Neural crest cell (in vitro differentiated cells): Measurements from ENCODE around the gene TMSB10. TPM values are rescaled to one million over a fixed set of nuclear protein-coding genes. Genes with fewer than 3 reads are reported as not detected.

ENCODE experiments used
- DNase-seq: peaks from one replicate; pipeline ENCODE4 v3.0.0; 2021; ENCODE audit warnings: low read depth, mixed read lengths, low spot score
- H3K27ac Mint-ChIP-seq: one replicate; pipeline ENCODE4 v1.8.0; 2021; ENCODE audit warnings: mild to moderate bottlenecking, mixed read lengths; ENCODE audit not compliant: unreplicated experiment
- H3K27me3 Mint-ChIP-seq: 2 replicates; pipeline ENCODE4 v1.8.0; 2021; ENCODE audit warnings: low read depth, mild to moderate bottlenecking, mixed read lengths
- H3K36me3 Mint-ChIP-seq: 2 replicates; pipeline ENCODE4 v1.8.0; 2021; ENCODE audit warnings: low read depth, mild to moderate bottlenecking, mixed read lengths
- H3K4me1 Mint-ChIP-seq: 2 replicates; pipeline ENCODE4 v1.8.0; 2021; ENCODE audit warnings: mixed read lengths
- H3K4me3 Mint-ChIP-seq: one replicate; pipeline ENCODE4 v1.8.0; 2021; ENCODE audit warnings: mild to moderate bottlenecking, mixed read lengths
- H3K9me3 Mint-ChIP-seq: 2 replicates; pipeline ENCODE4 v1.8.0; 2021; ENCODE audit warnings: mixed read lengths
- CTCF ChIP-seq: fragments of 200-600 bp; sonication (generic); conservative IDR thresholded peaks from 2 replicates; pipeline ENCODE4 v1.5.0; 2021; ENCODE audit warnings: antibody characterized with exemption, mild to moderate bottlenecking
- total RNA-seq: library from RNA; stranded (reverse); gene quantifications from 2 replicates; pipeline ENCODE4 v1.2.1, GENCODE V29; 2021

Gene TMSB10
- total RNA-seq, 1 donor from 2014 or later: 1,431 TPM

- TF ChIP-seq CTCF: no peak
- Mint-ChIP-seq H3K9me3 (no peaks in the 10 kb centered on the region), H3K4me3 (no peak overlapping the region), H3K36me3 (no peaks in the 10 kb centered on the region), H3K27me3 (peaks cover 56% of the 10 kb centered on the region), H3K27ac (no peak overlapping the region), H3K4me1 (peaks cover 26% of the 10 kb centered on the region)
- DNase-seq: no peak
These were observed 20.3 kb upstream of the TMSB10 start for GRCh38 chr2:84885111-84885510.

DNA sequence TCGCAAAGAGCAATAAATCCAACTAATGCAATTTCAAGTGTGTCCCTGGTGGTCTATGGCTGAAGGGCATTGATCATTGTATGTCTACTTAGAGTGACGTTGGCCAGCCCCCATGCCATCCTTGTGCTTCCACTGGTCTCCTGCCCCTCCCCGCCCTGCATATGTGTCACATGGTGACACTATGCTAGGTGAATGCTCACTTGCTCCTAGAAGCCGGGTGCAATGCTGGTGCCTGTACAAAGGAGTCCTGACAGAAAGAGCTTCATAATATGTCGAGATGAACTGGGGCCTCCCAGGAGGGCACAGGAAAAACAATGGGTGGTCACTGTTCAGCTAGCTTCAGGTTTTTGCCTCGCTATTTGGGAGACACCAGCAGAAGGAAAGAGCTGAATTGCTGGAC is 18.7 kb upstream of the TMSB10 start:
- Mint-ChIP-seq H3K36me3 (no peaks in the 10 kb centered on the region), H3K27ac (no peak overlapping the region), H3K9me3 (no peaks in the 10 kb centered on the region), H3K27me3 (peaks cover 40% of the 10 kb centered on the region), H3K4me3 (no peak overlapping the region), H3K4me1 (peaks cover 13% of the 10 kb centered on the region)
- no peak for TF ChIP-seq CTCF
- DNase-seq: no peak

GRCh38 chr2:84888401-84889276 is 16.8 kb upstream of the TMSB10 start:
- no peak overlapping the region for H3K27ac Mint-ChIP-seq
- H3K9me3 Mint-ChIP-seq: no peaks in the 10 kb centered on the region
- TF ChIP-seq CTCF: no peak
- peaks cover 22% of the 10 kb centered on the region for H3K27me3 Mint-ChIP-seq
- H3K4me1 Mint-ChIP-seq: peaks cover 4% of the 10 kb centered on the region
- no peaks in the 10 kb centered on the region for H3K36me3 Mint-ChIP-seq
- DNase-seq: no peak
- H3K4me3 Mint-ChIP-seq: no peak overlapping the region

- DNase-seq: no peak
- H3K4me3 Mint-ChIP-seq: no peak overlapping the region
- no peak overlapping the region for H3K27ac Mint-ChIP-seq
- H3K9me3 Mint-ChIP-seq: no peaks in the 10 kb centered on the region
- peaks cover 4% of the 10 kb centered on the region for H3K4me1 Mint-ChIP-seq
- TF ChIP-seq CTCF: no peak
- H3K36me3 Mint-ChIP-seq: no peaks in the 10 kb centered on the region
- peaks cover 15% of the 10 kb centered on the region for H3K27me3 Mint-ChIP-seq
These were observed 16.1 kb upstream of the TMSB10 start for GRCh38 chr2:84889332-84889731.

- peaks cover 9% of the 10 kb centered on the region for H3K4me1 Mint-ChIP-seq
- no peak overlapping the region for H3K4me3 Mint-ChIP-seq
- no peak for TF ChIP-seq CTCF
- H3K27ac Mint-ChIP-seq: no peak overlapping the region
- DNase-seq: no peak
- peaks cover 4% of the 10 kb centered on the region for H3K27me3 Mint-ChIP-seq
- H3K9me3 Mint-ChIP-seq: no peaks in the 10 kb centered on the region
- H3K36me3 Mint-ChIP-seq: no peaks in the 10 kb centered on the region
These were observed 14.0 kb upstream of the TMSB10 start for GRCh38 chr2:84891355-84892010.
